ENCODE results near the gene OAF. TPM values are rescaled to one million over a fixed set of nuclear protein-coding genes. Genes with fewer than 3 reads are reported as not detected.
A peak's percentile ranks its signal among the peaks of the same experiment; 100 is the strongest.

The OAF gene
- total RNA-seq, 4 donors from 2014 or later = 29.2 to 90.1 (median 44.6) TPM

DNA sequence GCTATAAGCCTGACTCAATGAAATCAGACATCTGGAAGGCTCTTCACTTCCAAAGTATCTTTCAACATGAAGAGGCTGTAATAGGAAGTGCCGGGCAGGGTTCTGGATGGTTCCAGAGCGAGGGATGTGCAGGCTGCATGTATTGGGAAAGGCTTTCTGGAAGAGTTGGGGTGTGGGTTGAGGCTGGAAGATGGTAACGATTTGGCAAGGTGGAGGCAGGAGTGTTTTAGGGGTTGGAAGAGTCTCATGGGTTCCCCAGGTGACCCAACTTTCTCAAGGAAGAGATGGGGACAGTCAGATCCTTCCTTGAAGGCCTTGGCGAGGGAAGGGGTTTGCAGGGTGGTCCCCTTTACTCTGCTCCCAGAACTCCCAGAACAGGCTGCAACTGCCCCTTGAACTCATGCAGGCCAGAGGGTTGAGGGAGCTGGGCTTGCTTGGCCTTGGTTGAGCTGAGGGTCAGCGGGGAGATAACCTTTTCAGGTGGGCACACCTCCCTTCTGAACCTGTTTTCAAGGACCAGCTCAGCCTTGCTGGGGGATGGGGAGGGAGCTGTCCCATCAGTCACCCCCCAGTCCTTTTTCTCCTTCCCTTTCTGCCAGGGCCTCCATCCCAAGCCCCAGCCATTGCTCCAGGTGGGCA, 19.7 kb downstream of the OAF start:
- no peak for TF ChIP-seq CTCF (IDR thresholded peaks at IDR 0.05)
- no peak for TF ChIP-seq POLR2A (IDR thresholded peaks at IDR 0.05)
- peaks cover 0 to 3% of the 10 kb centered on the region in 2 donors for H3K4me1 ChIP-seq
- H3K9me3 ChIP-seq = no peaks in the 10 kb centered on the region
- no peak overlapping the region for H3K4me3 ChIP-seq
- no peak for DNase-seq
- intact Hi-C loops (cut with DNase I; ENCODE audit: low total_unique reads) = no loop called here
- H3K27ac ChIP-seq = no peak overlapping the region
- no peaks in the 10 kb centered on the region for H3K27me3 ChIP-seq
- no peaks in the 10 kb centered on the region for H3K36me3 ChIP-seq

GRCh38 chr11:120231963-120232362, 21.1 kb downstream of the OAF start:
- no peak overlapping the region for H3K4me3 ChIP-seq
- no peaks in the 10 kb centered on the region for H3K27me3 ChIP-seq
- TF ChIP-seq CTCF (IDR thresholded peaks at IDR 0.05) (no peak), POLR2A (IDR thresholded peaks at IDR 0.05) (no peak)
- intact Hi-C loops (cut with DNase I; ENCODE audit: low total_unique reads) = no loop called here
- H3K4me1 ChIP-seq = no peaks in the 10 kb centered on the region
- H3K27ac ChIP-seq = no peak overlapping the region
- DNase-seq = no peak
- no peaks in the 10 kb centered on the region for H3K9me3 ChIP-seq
- H3K36me3 ChIP-seq = no peaks in the 10 kb centered on the region

- Histone ChIP-seq H3K27ac (no peak overlapping the region), H3K27me3 (no peaks in the 10 kb centered on the region), H3K4me3 (no peak overlapping the region), H3K9me3 (no peaks in the 10 kb centered on the region), H3K4me1 (no peaks in the 10 kb centered on the region), H3K36me3 (no peaks in the 10 kb centered on the region)
- DNase-seq = no peak
- intact Hi-C loops (cut with DNase I; ENCODE audit: low total_unique reads) = no loop called here
- TF ChIP-seq POLR2A (IDR thresholded peaks at IDR 0.05) = no peak
Measured at GRCh38 chr11:120233207-120233803, 22.5 kb downstream of the OAF start.

DNA sequence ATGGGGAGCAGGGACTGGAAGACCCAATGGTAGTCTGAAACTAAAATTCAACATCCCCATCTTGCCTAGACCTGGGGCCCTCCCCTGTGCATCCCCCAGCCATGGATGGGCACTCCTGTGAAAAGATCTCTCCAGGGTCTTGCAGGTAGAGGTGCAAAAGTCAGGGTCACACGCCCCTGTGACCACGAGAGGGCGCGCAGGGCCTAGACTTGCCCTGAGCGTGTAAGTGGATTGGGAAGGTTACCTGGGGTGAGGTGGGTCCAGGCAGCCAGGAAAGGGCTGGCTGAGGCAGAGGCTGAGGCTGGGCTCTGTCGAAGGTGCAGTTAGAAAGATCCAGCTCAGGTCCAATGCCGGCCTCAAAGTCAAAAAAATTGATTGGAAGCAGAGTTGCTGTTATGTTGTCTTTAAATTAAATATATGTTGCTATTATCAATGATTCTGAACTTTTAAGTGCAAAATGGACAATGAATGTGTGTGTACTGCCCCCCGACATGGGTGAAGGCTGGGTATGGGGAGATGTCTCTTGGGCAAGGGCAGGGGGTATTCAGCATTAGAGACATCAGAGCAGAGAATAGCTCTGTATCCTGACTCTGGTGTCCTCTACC, 24.3 kb downstream of the OAF start:
- Histone ChIP-seq H3K36me3 (no peaks in the 10 kb centered on the region), H3K4me1 (peaks cover 0 to 3% of the 10 kb centered on the region in 2 donors), H3K4me3 (no peak overlapping the region), H3K27ac (no peak overlapping the region), H3K27me3 (no peaks in the 10 kb centered on the region), H3K9me3 (no peaks in the 10 kb centered on the region)
- intact Hi-C loops (cut with DNase I; ENCODE audit: low total_unique reads) = loop anchor here (5.0 kb wide), 1 partner anchor 67 kb away; no protein-coding TSS in a partner anchor
- DNase-seq = peak in 1 of 2 donors; percentile 54
- TF ChIP-seq CTCF (IDR thresholded peaks at IDR 0.05) (peak; percentile 46 to 74 (median 60)), POLR2A (IDR thresholded peaks at IDR 0.05) (no peak)

- intact Hi-C loops (cut with DNase I; ENCODE audit: low total_unique reads) = loop anchor here (5.0 kb wide), 1 partner anchor 66 kb away; no protein-coding TSS in a partner anchor
- peaks cover 0 to 12% of the 10 kb centered on the region in 2 donors for H3K27me3 ChIP-seq
- no peaks in the 10 kb centered on the region for H3K9me3 ChIP-seq
- no peak for DNase-seq
- TF ChIP-seq POLR2A (IDR thresholded peaks at IDR 0.05) (no peak), CTCF (IDR thresholded peaks at IDR 0.05) (no peak)
- H3K27ac ChIP-seq = no peak overlapping the region
- H3K4me1 ChIP-seq = peaks cover 0 to 4% of the 10 kb centered on the region in 2 donors
- no peak overlapping the region for H3K4me3 ChIP-seq
- H3K36me3 ChIP-seq = no peaks in the 10 kb centered on the region
Measured at GRCh38 chr11:120236169-120237107, 25.6 kb downstream of the OAF start.

Measured in uterus (tissue), 4 donors.